Colonic mucosa (tissue), 4 donors: ENCODE measurements around the gene TMC7. TPM values are rescaled to one million over a fixed set of nuclear protein-coding genes. Genes with fewer than 3 reads are reported as not detected.

Source experiments
- DNase-seq: peaks from one replicate; pipeline ENCODE4 v3.0.0-alpha.2; 2020
- H3K27ac ChIP-seq: fragments of 200-600 bp; one replicate; pipeline ENCODE4 v1.8.0; 2021
- H3K27me3 ChIP-seq: fragments of 200-600 bp; one replicate; pipeline ENCODE4 v1.8.0; 2021
- H3K36me3 ChIP-seq: fragments of 200-600 bp; one replicate; pipeline ENCODE4 v1.8.0; 2021
- H3K4me1 ChIP-seq: fragments of 200-600 bp; one replicate; pipeline ENCODE4 v1.8.0; 2021; ENCODE audit warnings: mild to moderate bottlenecking
- H3K4me3 ChIP-seq: fragments of 200-600 bp; one replicate; pipeline ENCODE4 v1.8.0; 2021
- H3K9ac ChIP-seq, 2 donors: one replicate each; pipeline ENCODE4 v1.7.0; 2013; ENCODE audit warnings: control low read depth in 2 of 2, low read depth in 2 of 2, low read length in 2 of 2
- H3K9me3 ChIP-seq: fragments of 200-600 bp; one replicate; pipeline ENCODE4 v1.8.0; 2021
- intact Hi-C: fragments of 100-400 bp; cut with DNase I; formaldehyde crosslinking; loops from one replicate; pipeline ENCODE4 v1.14.1; 2022
- total RNA-seq, 2 donors: library from RNA; stranded (reverse); fragmentation: NEBNext Ultra II Directional in 1 of 2; extraction: Animal tissue kit (Norgen Biotek cat#: 25700) in 1 of 2; gene quantifications; one replicate each; pipeline ENCODE4 v1.2.1, GENCODE V29; 2021
- TF ChIP-seq, protein P1 (sequence below): fragments of 200-600 bp; IDR thresholded peaks from one replicate; pipeline ENCODE4 v1.8.0; 2022; ENCODE audit warnings: antibody characterized with exemption, mild to moderate bottlenecking
- donor health status: healthy.
- donor health status: DM: no; HTN: no; CAD: no.
- donor health status: DM: no; HTN: no; CAD: no.

Gene TMC7
- total RNA-seq, 2 donors from 2014 or later = 10.0 to 10.6 TPM

- intact Hi-C loops = no loop called here
- Histone ChIP-seq H3K27me3 (no peaks in the 10 kb centered on the region), H3K36me3 (no peaks in the 10 kb centered on the region), H3K9ac (no peak overlapping the region), H3K27ac (no peak overlapping the region), H3K4me1 (no peaks in the 10 kb centered on the region), H3K9me3 (no peaks in the 10 kb centered on the region), H3K4me3 (no peak overlapping the region)
- TF ChIP-seq, protein P1, sequence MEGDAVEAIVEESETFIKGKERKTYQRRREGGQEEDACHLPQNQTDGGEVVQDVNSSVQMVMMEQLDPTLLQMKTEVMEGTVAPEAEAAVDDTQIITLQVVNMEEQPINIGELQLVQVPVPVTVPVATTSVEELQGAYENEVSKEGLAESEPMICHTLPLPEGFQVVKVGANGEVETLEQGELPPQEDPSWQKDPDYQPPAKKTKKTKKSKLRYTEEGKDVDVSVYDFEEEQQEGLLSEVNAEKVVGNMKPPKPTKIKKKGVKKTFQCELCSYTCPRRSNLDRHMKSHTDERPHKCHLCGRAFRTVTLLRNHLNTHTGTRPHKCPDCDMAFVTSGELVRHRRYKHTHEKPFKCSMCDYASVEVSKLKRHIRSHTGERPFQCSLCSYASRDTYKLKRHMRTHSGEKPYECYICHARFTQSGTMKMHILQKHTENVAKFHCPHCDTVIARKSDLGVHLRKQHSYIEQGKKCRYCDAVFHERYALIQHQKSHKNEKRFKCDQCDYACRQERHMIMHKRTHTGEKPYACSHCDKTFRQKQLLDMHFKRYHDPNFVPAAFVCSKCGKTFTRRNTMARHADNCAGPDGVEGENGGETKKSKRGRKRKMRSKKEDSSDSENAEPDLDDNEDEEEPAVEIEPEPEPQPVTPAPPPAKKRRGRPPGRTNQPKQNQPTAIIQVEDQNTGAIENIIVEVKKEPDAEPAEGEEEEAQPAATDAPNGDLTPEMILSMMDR = no peak
- DNase-seq = no peak
These were observed 27.5 kb downstream of the TMC7 start for GRCh38 chr16:19011169-19011731.

- intact Hi-C loops = no loop called here
- Histone ChIP-seq H3K36me3 (no peaks in the 10 kb centered on the region), H3K27ac (no peak overlapping the region), H3K4me1 (no peaks in the 10 kb centered on the region), H3K9ac (no peak overlapping the region), H3K27me3 (no peaks in the 10 kb centered on the region), H3K9me3 (no peaks in the 10 kb centered on the region), H3K4me3 (no peak overlapping the region)
- TF ChIP-seq, protein P1 = no peak
- no peak for DNase-seq
These were observed 30.7 kb downstream of the TMC7 start for GRCh38 chr16:19014461-19014860.

GRCh38 chr16:19017179-19017578, 33.4 kb downstream of the TMC7 start:
- Histone ChIP-seq H3K27ac (no peak overlapping the region), H3K36me3 (no peaks in the 10 kb centered on the region), H3K9ac (no peak overlapping the region), H3K9me3 (no peaks in the 10 kb centered on the region), H3K4me1 (no peaks in the 10 kb centered on the region), H3K4me3 (no peak overlapping the region), H3K27me3 (no peaks in the 10 kb centered on the region)
- DNase-seq = no peak
- intact Hi-C loops = no loop called here
- TF ChIP-seq, protein P1 = no peak

- Histone ChIP-seq H3K4me1 (no peaks in the 10 kb centered on the region), H3K9me3 (no peaks in the 10 kb centered on the region), H3K27me3 (no peaks in the 10 kb centered on the region), H3K4me3 (no peak overlapping the region), H3K27ac (no peak overlapping the region), H3K9ac (no peak overlapping the region), H3K36me3 (no peaks in the 10 kb centered on the region)
- intact Hi-C loops = no loop called here
- DNase-seq = no peak
- TF ChIP-seq, protein P1 = no peak
These were observed 37.0 kb downstream of the TMC7 start for GRCh38 chr16:19020689-19021088.

GRCh38 chr16:19021747-19022146, 38.0 kb downstream of the TMC7 start:
- Histone ChIP-seq H3K4me1 (no peaks in the 10 kb centered on the region), H3K27me3 (no peaks in the 10 kb centered on the region), H3K9ac (no peak overlapping the region), H3K9me3 (no peaks in the 10 kb centered on the region), H3K36me3 (no peaks in the 10 kb centered on the region), H3K4me3 (no peak overlapping the region), H3K27ac (no peak overlapping the region)
- DNase-seq = no peak
- intact Hi-C loops = no loop called here
- TF ChIP-seq, protein P1 = no peak
